HG03520 (cell line): ENCODE data around the gene DIO2.

Source experiments
- ATAC-seq: cut with Tn5 transposase; IDR thresholded peaks from one replicate; pipeline ENCODE4 v1.9.1; 2021; ENCODE audit warnings: mild to moderate bottlenecking, moderate library complexity; ENCODE audit not compliant: unreplicated experiment

Gene DIO2

GRCh38 chr14:80211153-80212022 lies at the start of gene DIO2:
Gene DIO2 (minus strand): TSS chr14:80211504. CDS start chr14:80211472, 32 bp downstream.
- no peak for ATAC-seq

DNA sequence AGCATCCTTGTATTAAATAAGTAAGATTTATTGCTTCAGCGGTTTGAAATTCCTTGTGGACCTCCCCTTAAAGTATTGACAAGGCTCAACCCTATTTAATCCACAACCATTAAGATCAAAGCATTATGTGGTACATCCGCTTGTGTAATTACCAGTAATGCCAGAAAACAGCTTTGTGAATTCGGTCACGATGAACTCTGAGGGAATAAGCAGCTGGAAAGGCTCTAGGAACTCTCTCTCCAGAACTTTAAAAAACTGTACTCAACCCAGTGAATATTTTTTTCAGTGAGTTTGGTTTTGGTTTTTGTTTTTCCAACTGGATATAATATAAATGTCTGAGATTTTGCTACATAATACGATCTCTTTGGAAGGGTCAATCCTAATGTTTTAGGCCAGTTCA lies 49.3 kb upstream of the DIO2 start:
- no peak for ATAC-seq

DNA sequence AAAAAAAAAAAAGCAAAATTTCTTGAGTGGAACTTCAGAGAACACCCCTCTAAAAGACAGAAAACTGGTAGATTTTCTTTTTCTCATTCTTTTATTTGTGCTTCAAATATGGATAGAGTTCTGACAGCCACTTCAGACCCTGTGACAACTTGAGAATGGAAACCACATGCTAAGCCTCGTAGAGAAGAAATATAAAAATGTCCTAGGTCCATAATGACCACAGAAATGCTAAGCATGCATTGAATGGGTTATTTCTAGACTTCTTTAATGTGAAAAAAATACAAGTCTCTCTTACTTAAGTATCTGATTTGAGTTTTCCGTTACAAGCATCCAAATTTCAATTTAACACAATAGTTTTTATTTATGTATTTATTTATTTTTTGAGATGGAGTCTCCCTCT lies 28.3 kb upstream of the DIO2 start:
- no peak for ATAC-seq

DNA sequence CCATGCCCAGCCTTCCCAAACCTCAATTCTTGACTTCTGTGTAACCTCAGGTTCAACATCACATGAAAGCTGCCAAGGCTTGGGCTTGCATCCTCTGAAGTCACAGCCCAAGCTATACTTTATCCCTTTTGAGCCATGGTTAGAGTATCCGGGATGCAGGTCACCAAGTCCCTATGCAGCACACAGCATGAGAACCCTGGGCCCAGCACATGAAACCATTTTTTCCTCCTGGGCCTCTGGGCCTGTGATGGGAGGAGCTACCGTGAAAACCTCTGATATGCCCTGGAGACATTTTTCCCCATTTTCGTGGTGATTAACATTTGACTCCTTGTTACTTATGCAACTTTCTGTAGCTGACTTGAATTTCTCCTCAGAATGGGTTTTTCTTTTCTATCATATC lies 25.8 kb upstream of the DIO2 start:
- ATAC-seq: no peak

DNA sequence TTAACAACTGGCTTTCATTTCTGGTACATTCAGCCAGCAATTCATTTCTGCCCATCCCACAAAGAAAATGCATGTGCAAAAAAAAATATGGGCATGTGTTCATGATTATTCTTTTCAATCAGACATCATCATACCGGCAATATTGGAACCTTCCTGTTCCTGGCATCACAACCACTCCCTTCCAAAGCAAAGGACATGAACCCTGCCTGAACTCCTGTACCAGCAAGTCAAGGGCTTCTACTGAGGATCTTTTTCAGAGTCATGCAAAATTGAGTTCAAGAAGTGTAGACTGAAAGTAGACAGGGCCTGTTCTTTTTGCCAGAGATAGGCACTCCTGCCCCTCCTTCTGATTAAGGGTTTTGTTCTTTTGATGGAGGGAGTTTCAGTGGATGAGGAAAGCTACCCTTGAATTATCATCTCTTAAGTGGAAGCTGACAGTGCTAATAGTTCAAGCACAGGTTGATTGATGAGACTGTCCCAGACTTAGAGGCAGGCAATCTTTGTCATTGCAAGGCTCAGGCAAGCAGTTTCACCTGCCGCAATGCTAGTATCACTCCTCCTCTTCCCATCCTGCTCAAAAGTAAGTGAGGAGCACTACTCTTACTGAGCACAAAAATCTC lies 22.3 kb upstream of the DIO2 start:
- no peak for ATAC-seq

DNA sequence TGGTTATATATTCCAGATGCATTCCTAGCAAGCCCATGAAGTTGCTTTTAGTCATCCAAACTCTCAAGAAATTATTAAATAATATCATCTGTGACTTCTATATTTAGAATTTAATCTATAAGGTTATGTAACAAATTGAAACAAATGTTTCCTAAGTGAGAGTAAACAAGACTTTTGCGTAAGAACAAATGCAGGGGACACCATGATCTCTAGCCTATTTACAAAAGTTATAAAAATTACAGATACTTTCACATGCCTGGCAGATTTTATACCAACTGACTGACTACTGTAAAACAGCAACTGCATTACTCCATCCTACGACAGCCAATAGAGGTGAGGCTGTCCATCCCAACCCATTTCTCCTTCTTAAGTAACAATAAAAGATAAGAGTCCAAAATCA lies 20.4 kb upstream of the DIO2 start:
- ATAC-seq: no peak

DNA sequence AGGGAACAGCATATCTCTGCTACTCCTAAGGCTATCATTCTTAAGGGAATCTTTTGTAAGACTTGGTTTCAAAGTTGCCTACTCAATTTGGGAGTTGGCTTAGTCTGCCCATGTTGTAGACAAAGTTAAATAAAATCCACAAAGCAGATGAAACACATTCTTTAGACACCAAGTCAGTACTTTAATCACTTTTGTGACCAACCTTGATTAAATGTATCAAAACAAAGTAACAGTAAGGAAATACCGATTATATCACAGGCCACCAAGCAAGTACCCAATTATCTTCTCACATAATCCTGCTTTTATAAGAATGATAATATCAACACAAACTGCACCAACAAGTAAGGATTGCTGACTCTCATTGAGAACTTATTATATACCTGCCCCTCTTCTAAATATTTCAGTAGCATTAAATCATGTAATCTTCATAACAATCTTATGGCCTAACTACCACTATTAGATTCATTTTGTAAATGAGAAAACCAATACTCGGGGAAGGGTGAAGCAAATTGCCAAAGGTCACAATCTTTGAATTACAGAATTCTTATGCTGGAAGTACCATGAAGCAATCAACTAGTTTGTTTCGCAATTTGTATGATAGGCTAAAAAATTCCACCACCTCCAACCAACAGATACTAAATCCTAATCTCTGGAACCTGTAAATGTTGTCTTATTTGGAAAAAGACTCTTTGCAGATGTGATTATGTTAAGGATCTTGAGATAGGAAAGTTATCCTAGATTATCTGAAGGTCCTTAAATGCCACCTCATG lies 12.6 kb upstream of the DIO2 start:
- no peak for ATAC-seq

DNA sequence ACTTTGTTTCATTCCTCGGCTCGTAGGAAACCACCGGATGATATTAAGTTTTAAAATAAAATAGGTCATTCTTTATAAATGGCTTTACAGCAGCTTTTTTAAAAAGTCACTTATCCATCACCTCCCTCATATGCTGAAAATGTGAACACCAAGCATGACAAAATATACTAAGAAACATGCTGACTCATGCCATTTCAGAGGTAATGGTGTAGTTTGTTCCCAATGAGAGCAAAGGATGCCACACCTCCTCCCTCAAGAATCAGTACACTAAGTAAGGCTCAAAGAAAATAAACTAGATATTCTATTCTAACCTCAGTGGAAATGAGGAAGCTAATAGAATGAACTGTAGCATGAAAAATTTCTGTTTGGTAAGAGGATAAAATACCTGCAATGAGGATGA lies 5.5 kb upstream of the DIO2 start:
- ATAC-seq: no peak

DNA sequence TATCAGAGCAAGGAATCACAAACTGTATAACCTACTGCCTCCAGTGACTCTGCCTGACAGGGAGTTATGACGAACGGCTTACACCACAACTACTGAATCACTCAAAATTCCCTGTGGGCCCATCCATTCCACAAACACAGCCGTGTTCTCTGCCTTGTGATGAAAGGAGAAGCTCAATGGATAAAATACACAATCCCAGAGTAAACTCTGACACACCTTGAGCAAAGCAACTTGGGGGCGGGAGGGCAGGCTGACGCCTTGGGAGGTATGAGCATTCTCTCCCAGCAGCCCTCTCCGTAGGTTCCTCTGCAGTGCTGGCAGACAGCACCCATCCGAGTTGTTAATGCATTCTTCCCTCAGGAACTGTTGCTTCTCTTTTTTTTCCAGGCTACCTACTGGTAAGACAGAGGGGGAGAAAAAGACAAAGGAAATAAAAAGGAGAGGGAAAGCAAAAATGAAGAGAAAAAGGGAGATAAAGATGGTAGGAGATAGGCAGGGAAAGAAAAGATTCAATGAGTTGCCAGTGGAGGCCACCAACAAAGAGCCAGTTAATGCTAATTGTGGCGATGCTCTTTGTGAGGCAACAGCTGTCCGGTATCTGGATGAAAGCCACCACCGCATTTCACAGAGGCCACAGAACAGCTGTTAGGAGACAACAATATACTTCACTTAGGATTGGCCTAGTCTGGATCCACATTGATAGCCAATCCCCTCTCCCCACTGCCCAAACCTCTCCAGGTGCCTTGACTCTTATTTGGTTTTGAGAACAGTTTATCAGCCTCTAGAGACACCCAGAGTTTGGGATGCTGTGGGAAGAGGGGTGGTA lies 4.7 kb upstream of the DIO2 start:
- ATAC-seq: no peak

- ATAC-seq: no peak
Observed at GRCh38 chr14:80215081-80215480, 3.8 kb upstream of the DIO2 start.

GRCh38 chr14:80213602-80214001 lies 2.3 kb upstream of the DIO2 start:
- ATAC-seq: peak; percentile 62

DNA sequence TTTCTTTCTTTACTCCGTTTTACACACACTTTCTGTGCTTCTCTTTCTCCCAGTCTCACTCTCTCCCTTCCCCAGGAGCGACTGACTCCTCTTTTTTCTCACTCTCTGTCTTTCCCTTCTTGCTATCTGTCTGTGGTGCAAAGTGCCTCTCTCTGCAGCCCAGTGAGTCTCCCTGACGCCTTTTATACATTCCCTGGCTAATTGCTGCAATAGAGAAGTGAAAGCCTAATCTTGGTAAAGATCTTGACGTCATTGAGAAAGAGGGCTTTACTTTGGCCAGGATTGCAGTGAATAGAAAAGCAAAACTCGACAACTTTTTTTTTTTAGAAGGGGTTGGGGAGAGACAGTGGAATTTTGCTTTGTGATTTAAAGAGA lies 706 bp upstream of the DIO2 start:
- ATAC-seq: no peak

- ATAC-seq: no peak
Observed at GRCh38 chr14:80208461-80208860, 2.8 kb downstream of the DIO2 start.

DNA sequence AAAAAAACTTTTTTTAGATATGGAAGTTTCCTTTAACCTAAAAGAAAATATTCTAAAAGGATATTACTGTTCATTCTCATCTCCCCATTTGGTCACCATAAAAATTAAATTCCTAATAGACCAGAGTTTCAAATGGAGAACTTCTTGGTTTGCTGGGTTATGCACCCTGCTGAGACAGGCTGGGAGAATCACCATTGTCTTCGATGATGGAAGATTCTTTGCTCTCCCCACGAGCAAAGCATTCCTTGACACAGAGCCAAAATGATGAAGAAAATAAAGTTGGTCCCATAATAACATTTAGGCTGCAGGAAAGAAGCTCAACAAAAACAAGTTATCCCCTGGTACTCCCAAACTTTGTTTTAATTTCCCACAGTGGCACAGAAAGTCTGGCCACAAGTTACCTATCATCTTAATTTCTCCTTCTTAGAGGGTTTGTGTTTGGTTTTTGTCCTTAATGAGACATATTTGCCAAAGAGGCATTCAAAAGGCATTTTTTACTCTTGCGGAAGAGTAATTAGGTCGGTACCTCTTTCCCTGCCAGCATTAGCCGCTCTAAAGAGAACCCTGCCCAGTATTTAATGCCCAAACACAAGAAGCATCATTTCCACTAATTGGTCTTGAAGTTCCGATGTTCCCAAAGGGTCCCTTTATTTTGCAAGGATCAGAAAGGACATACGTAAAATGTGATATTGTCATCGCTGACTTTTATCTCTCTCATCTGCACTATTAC lies 4.8 kb downstream of the DIO2 start:
- no peak for ATAC-seq

- no peak for ATAC-seq
Observed at GRCh38 chr14:80202888-80203562, 8.3 kb downstream of the DIO2 start.

DNA sequence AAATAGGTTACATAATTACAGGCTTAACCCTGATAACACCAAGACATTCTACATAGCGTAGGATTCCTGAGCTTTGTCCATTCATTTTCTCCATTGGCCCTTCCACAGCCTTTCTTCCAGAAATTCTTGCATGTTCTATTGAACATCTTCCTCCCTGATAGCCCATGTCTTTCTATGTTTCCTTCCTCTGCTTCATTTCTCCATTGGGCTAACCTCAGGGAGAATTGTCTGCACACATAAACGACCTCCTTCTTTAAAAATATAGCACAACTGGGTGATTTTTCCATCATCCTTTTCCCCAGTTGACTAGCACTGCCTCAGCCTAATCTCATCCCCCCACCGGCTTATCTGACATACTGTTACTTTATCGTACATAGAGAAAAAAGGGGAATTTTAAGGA lies 11.2 kb downstream of the DIO2 start:
- ATAC-seq: no peak

DNA sequence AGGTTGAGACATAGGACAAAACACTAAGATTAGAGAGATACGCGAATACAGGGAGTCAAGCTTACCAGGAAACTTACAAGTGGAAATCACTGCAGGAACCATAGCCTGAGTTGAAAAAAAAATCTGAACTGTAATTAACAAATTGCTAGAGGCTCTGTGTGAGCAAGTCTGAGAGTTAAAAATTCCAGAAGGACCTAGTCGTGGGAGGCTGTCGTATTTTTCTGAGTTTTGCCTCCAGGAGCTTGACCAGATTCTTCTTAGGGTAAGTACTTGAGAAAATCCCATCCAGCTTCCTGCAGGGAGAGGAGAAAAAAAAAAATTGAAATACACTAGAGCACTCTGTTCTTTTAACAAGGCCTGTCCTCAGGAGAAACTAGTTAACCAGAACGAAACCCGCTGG lies 22.7 kb downstream of the DIO2 start:
- ATAC-seq: no peak

DNA sequence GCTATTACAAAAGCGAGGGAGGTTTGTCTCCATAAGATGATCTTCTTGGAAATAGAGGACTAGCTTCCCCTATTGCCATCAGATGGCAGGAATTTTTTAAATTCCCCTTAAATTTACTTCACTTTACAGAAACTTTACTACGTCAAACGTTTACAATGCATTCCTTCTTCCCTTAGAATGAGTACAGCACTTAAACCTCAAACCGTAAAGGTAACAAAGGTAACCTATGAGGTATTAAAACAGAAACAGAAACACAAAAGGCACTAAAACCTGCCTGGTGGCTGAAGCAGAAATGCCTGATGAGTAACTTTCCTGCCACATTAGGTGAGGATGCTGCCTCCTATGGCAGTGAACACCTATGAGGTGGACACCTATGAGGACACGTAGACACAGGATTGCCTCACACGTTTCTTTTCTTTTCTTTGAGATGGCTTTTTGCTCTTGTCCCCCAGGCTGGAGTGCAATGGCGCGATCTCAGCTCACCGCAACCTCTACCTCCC lies 25.0 kb downstream of the DIO2 start:
- ATAC-seq: no peak

- ATAC-seq: no peak
Observed at GRCh38 chr14:80176893-80177292, 34.4 kb downstream of the DIO2 start.
